K562 (cell line): ENCODE measurements around the gene NLRX1. TPM values are rescaled to one million over a fixed set of nuclear protein-coding genes. Genes with fewer than 3 reads are reported as not detected.

Source experiments
- ATAC-seq: fragments of 200-7000 bp; cut with Tn5 transposase; 3 replicates; pipeline ENCODE4 v1.9.1; 2020; ENCODE audit warnings: moderate library complexity
- BruUV-seq: library from RNA; stranded (reverse); fragments of 400-500 nt; replicated peaks from 2 replicates; lab custom pipeline; 2021; lab: Mats Ljungman, UMichigan
- CTCF ChIA-PET: fragments of 300-600 bp; formaldehyde crosslinking; extraction: SDS; loops from one replicate; lab custom pipeline; 2021; ENCODE audit warnings: low intra/inter-chr PET ratio; lab: Yijun Ruan, JAX
- POLR2A ChIA-PET: fragments of 300-600, 350-650 bp; sonication (Branson Sonifier 250); formaldehyde crosslinking; extraction: SDS; loops from one replicate; lab custom pipeline; 2021; ENCODE audit warnings: antibody characterized with exemption, inconsistent platforms; lab: Yijun Ruan, JAX
- DNase-seq, 4 experiments: peaks; one replicate each; pipeline versions ENCODE4 v3.0.0 to v3.0.0-alpha.2; 2011 to 2018; ENCODE audit warnings: low spot score in 3 of 4, mixed read lengths in 3 of 4; ENCODE audit errors: extremely low read depth in 1 of 4
- FAIRE-seq: peaks from 2 replicates; lab custom pipeline; 2011; peaks lifted over from hg19 to GRCh38; lab: Jason Lieb, UNC
- H2AFZ ChIP-seq: 2 replicates; pipeline ENCODE4 v1.6.0; 2011; ENCODE audit warnings: low read depth, low read length, control low read depth, inconsistent platforms
- H3K27ac ChIP-seq: fragments of 200-600 bp; 3 replicates; pipeline ENCODE4 v1.8.0; 2011; ENCODE audit warnings: low read depth, mild to moderate bottlenecking, control low read depth, inconsistent platforms, low read length, moderate library complexity, mixed read lengths; ENCODE audit errors: extremely low read depth
- H3K27me3 ChIP-seq, 2 experiments: fragments of 300-600 bp in 1 of 2; 2 replicates in 1 of 2; 3 replicates in 1 of 2; pipeline versions ENCODE4 v1.6.0 to v1.8.0; 2011; ENCODE audit warnings: inconsistent platforms in 2 of 2, low read length in 2 of 2, mild to moderate bottlenecking in 1 of 2, mixed read lengths in 1 of 2, moderate library complexity in 1 of 2; ENCODE audit not compliant: control insufficient read depth in 2 of 2, insufficient read depth in 2 of 2
- H3K36me3 ChIP-seq: fragments of 300-600 bp; 3 replicates; pipeline ENCODE4 v1.8.0; 2011; ENCODE audit warnings: mild to moderate bottlenecking, low read length, inconsistent platforms; ENCODE audit not compliant: control insufficient read depth, insufficient read depth
- H3K4me1 ChIP-seq, 2 experiments: fragments of 200-600 bp in 1 of 2; replicated peaks in 1 of 2; 2 replicates in 1 of 2; 3 replicates in 1 of 2; pipeline versions ENCODE4 v1.5.1 to v1.8.0; 2011; ENCODE audit warnings: inconsistent platforms in 2 of 2, low read length in 2 of 2, mild to moderate bottlenecking in 1 of 2, mixed read lengths in 1 of 2, moderate library complexity in 1 of 2; ENCODE audit not compliant: control insufficient read depth in 2 of 2, insufficient read depth in 2 of 2
- H3K4me2 ChIP-seq: 2 replicates; pipeline ENCODE4 v1.6.1; 2011; ENCODE audit warnings: low read length, control low read depth, inconsistent platforms, mixed read lengths; ENCODE audit not compliant: insufficient read depth
- H3K4me3 ChIP-seq: fragments of 200-600 bp; sonication (generic), shearing (Covaris generic); 2 replicates; pipeline ENCODE4 v1.5.1; 2016; ENCODE audit warnings: control low read depth, inconsistent platforms
- H3K79me2 ChIP-seq: fragments of 200-600 bp; 3 replicates; pipeline ENCODE4 v1.8.0; 2011; ENCODE audit warnings: low read length, inconsistent platforms; ENCODE audit not compliant: control insufficient read depth, insufficient read depth
- H3K9ac ChIP-seq, 2 experiments: 2 replicates each; pipeline versions ENCODE4 v1.6.0 to v1.6.1; 2011; ENCODE audit warnings: low read depth in 2 of 2, low read length in 2 of 2, control low read depth in 1 of 2, inconsistent platforms in 1 of 2, mild to moderate bottlenecking in 1 of 2, mixed read lengths in 1 of 2; ENCODE audit not compliant: insufficient read depth in 1 of 2
- H3K9me1 ChIP-seq: one replicate; pipeline ENCODE4 v1.6.0; 2011; ENCODE audit warnings: inconsistent platforms, mild to moderate bottlenecking, low read length, moderate library complexity; ENCODE audit not compliant: control insufficient read depth, insufficient read depth
- H3K9me3 ChIP-seq: replicated peaks from 2 replicates; pipeline ENCODE4 v1.5.1; 2011; ENCODE audit warnings: low read depth, low read length, inconsistent platforms; ENCODE audit not compliant: control insufficient read depth, insufficient read depth
- H4K20me1 ChIP-seq: replicated peaks from 2 replicates; pipeline ENCODE4 v1.6.1; 2011; ENCODE audit warnings: low read length, inconsistent platforms, mixed read lengths; ENCODE audit not compliant: control insufficient read depth, insufficient read depth
- CXXC5 ChIP-seq: fragments of 250-450 bp; sonication (Bioruptor Pico); IDR thresholded peaks from 2 replicates; pipeline ENCODE4 v1.8.0; 2022; ENCODE audit warnings: inconsistent platforms, mild to moderate bottlenecking, moderate library complexity
- FOXK2 ChIP-seq, 2 experiments: fragments of 450-650 bp; IDR thresholded peaks in 1 of 2; conservative IDR thresholded peaks in 1 of 2; 2 replicates each; pipeline ENCODE4 v1.6.1; 2016; ENCODE audit warnings: low read depth in 2 of 2, mild to moderate bottlenecking in 1 of 2
- HMGN3 ChIP-seq: IDR thresholded peaks from 2 replicates; pipeline ENCODE4 v1.6.1; 2011; ENCODE audit warnings: borderline replicate concordance, low read depth, mild to moderate bottlenecking, mixed read lengths, low read length; ENCODE audit not compliant: insufficient read length; ENCODE audit errors: extremely low read depth
- POLR2A ChIP-seq: fragments of 450-650 bp; conservative IDR thresholded peaks from 2 replicates; pipeline ENCODE4 v1.6.1; 2016
- XRCC5 ChIP-seq: fragments of 200-400 bp; formaldehyde crosslinking; IDR thresholded peaks from 2 replicates; pipeline ENCODE4 v1.6.1; 2017; ENCODE audit warnings: low read depth, mild to moderate bottlenecking, low read length
- YY1 ChIP-seq, 3 experiments: IDR thresholded peaks; 2 replicates each; pipeline ENCODE4 v1.6.1; 2011; ENCODE audit warnings: low read length in 2 of 3, mild to moderate bottlenecking in 2 of 3, moderate library complexity in 2 of 3, borderline replicate concordance in 1 of 3, control low read depth in 1 of 3, low read depth in 1 of 3; ENCODE audit not compliant: insufficient read depth in 3 of 3, insufficient replicate concordance in 2 of 3, control insufficient read depth in 1 of 3, insufficient read length in 1 of 3; ENCODE audit errors: extremely low read depth in 1 of 3
- ZNF124 ChIP-seq: sonication (generic); formaldehyde crosslinking; IDR thresholded peaks from 2 replicates; pipeline ENCODE4 v1.8.1; 2022; ENCODE audit warnings: missing genetic modification reagents
- ZNF384 ChIP-seq: IDR thresholded peaks from 2 replicates; pipeline ENCODE4 v1.6.1; 2012; ENCODE audit warnings: low read depth, low read length, improper control_type of control experiment
- ZSCAN29 ChIP-seq: fragments of 450-650 bp; IDR thresholded peaks from 2 replicates; pipeline ENCODE4 v1.6.1; 2017
- WGBS: fragments of 100-300 bp; shearing (Covaris generic); methylation state at CpG from one replicate; pipeline ENCODE4 v1.1.6; 2016; ENCODE audit warnings: low coverage, mixed read lengths; ENCODE audit not compliant: insufficient coverage; ENCODE audit errors: missing lambda C conversion rate; 5-methylcytosine and 5-hydroxymethylcytosine counted together
- in situ Hi-C: fragments of 300-500 bp; cut with MboI; formaldehyde crosslinking; loops from 4 replicates; pipeline ENCODE4 v1.15.0; 2018; ENCODE audit warnings: inconsistent platforms, mixed read lengths
- intact Hi-C: fragments of 100-400 bp; cut with micrococcal nuclease; formaldehyde crosslinking; loops from 2 replicates; pipeline ENCODE4 v1.14.2; 2022
- polyA plus RNA-seq, 8 experiments: library from polyadenylated mRNA; depleted of rRNA in 4 of 8; stranded (reverse) in 5 of 8; unstranded in 3 of 8; fragments of >200 nt; fragmentation: Nextera tagmentation in 2 of 8; fragmentation: Illumina TruSeq in 1 of 8; extraction: Ambion mirVana in 2 of 8; extraction: Trizol in 1 of 8; gene quantifications; 2 replicates each; pipeline versions ENCODE4 v1.2.1 to v1.2.3, GENCODE V29; 2011 to 2014; ENCODE audit warnings: inconsistent platforms in 1 of 8, missing spikeins in 1 of 8
- total RNA-seq, 7 experiments: library from RNA; depleted of rRNA in 6 of 7; stranded (reverse); fragments of >200 nt in 6 of 7; fragmentation: Illumina TruSeq in 2 of 7; extraction: Trizol in 2 of 7; gene quantifications; 2 replicates each; pipeline versions ENCODE4 v1.2.1 to v1.2.3, GENCODE V29; 2011 to 2021; ENCODE audit warnings: low replicate concordance in 1 of 7
- TF ChIP-seq, protein P1 (sequence below): fragments of 250-450 bp; sonication (Bioruptor Pico); IDR thresholded peaks from 2 replicates; pipeline ENCODE4 v1.4.0; 2020; ENCODE audit warnings: mild to moderate bottlenecking

NLRX1 gene
- total and polyA plus RNA-seq, 9 of the 15 experiments (the other 6 are each of a cell fraction or from before 2014, with no cell fraction given) = 0.04 to 2.3 (median 0.69) TPM

DNA sequence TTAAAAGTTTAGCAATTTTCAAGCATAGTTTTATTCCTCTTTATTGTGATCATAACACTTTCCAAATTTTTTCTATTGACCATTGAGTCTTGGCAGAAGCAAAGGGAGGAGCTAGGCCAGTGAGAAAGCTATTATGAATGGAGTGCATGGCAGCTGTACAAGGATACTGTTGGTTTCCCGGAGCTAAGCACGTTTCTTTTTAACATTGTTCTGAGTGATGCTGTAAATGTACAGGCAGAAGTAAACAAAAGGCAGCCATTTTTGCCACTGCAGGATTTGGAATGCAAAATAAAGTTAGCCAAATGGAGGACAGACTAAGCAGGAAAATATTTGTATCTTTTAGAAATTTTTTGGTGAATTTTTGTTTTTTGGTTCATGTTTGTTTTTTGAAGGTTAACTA lies 53.8 kb downstream of the NLRX1 start:
- H4K20me1 ChIP-seq = 0 out of 2 replicates have a peak, but pooled peaks cover 3% of the 10 kb centered on the region
- H3K4me1 ChIP-seq = 0 out of 5 replicates have a peak, but pooled peaks cover 0 to 3% of the 10 kb centered on the region in 2 experiments
- no peaks in the 10 kb centered on the region for H3K36me3 ChIP-seq
- no peaks in the 10 kb centered on the region for H3K9me1 ChIP-seq
- H3K9me3 ChIP-seq = no peaks in the 10 kb centered on the region
- POLR2A ChIA-PET = interaction anchor here (1.2 to 1.8 kb wide), 5 partner anchors 9 to 28 kb away, joined by 3 to 9 read pairs (median 6); no protein-coding TSS in a partner anchor
- no peak for TF ChIP-seq POLR2A
- peak in 1 of 3 experiments; percentile 57 for TF ChIP-seq YY1 (IDR thresholded peaks at IDR 0.05; ENCODE audit: borderline replicate concordance in 1 of 3, control insufficient read depth in 1 of 3, extremely low read depth in 1 of 3, insufficient read depth in 3 of 3, insufficient read length in 1 of 3, insufficient replicate concordance in 2 of 3, low read depth in 1 of 3, low read length in 2 of 3)
- TF ChIP-seq FOXK2 (conservative IDR thresholded peaks at IDR 0.05 in 1 of 2, IDR thresholded peaks at IDR 0.05 in 1 of 2; ENCODE audit: low read depth in 2 of 2) = no peak
- no peak for TF ChIP-seq XRCC5
- BruUV-seq = no TSS peak
- DNase-seq (no peak), ATAC-seq (peak; percentile 41; the same call in 1 of the 3 replicates), FAIRE-seq (no peak)
- no peak overlapping the region for H3K4me2 ChIP-seq
- no peak overlapping the region for H3K4me3 ChIP-seq
- intact Hi-C loops = no loop called here
- H3K79me2 ChIP-seq = peaks cover 37% of the 10 kb centered on the region
- no peaks in the 10 kb centered on the region for H3K27me3 ChIP-seq
- H3K9ac ChIP-seq = no peak overlapping the region
- CTCF ChIA-PET = interaction anchor here (0.7 kb wide), 1 partner anchor 118 kb away, joined by 4 read pairs; no protein-coding TSS in a partner anchor
- H2AFZ ChIP-seq = no peak overlapping the region
- no peak overlapping the region for H3K27ac ChIP-seq
- in situ Hi-C loops = no loop called here
- WGBS = 26% methylated on average over 2 of the region's 2 CpGs

DNA sequence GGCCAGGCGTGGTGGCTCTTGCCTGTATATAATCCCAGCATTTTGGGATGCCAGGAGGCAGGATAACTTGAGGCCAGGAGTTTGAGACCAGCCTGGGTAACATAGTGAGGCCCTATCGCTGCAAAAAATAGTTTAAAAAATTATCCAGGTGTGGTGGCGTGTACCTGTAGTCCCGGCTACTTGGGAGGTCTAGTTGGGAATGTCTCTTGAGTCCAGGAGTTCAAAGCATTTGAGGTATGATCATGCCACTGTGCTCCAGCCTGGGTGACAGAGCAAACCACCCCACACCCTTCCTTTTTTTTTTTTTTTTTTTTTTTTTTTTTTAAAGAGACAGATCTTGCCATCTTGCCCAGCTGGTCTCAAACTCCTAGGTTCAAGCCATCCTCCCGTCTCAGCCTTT lies 54.4 kb downstream of the NLRX1 start:
- peak; percentile 44; the same call in 1 of the 2 replicates for TF ChIP-seq ZNF384
- no peak for TF ChIP-seq HMGN3
- TF ChIP-seq ZSCAN29 = no peak
- TF ChIP-seq, protein P1, sequence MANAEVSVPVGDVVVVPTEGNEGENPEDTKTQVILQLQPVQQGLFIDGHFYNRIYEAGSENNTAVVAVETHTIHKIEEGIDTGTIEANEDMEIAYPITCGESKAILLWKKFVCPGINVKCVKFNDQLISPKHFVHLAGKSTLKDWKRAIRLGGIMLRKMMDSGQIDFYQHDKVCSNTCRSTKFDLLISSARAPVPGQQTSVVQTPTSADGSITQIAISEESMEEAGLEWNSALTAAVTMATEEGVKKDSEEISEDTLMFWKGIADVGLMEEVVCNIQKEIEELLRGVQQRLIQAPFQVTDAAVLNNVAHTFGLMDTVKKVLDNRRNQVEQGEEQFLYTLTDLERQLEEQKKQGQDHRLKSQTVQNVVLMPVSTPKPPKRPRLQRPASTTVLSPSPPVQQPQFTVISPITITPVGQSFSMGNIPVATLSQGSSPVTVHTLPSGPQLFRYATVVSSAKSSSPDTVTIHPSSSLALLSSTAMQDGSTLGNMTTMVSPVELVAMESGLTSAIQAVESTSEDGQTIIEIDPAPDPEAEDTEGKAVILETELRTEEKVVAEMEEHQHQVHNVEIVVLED (CRISPR knock-in tag) = no peak
- no peak for TF ChIP-seq ZNF124 (CRISPR knock-in tag)
- no peak for TF ChIP-seq CXXC5 (CRISPR knock-in tag)
- Histone ChIP-seq H3K9me1 (no peaks in the 10 kb centered on the region), H3K9me3 (no peaks in the 10 kb centered on the region), H3K27me3 (no peaks in the 10 kb centered on the region), H3K79me2 (peaks cover 31% of the 10 kb centered on the region), H3K27ac (no peak overlapping the region), H2AFZ (no peak overlapping the region), H3K9ac (no peak overlapping the region), H3K4me2 (no peak overlapping the region), H3K4me1 (0 out of 5 replicates have a peak, but pooled peaks cover 0 to 3% of the 10 kb centered on the region in 2 experiments), H4K20me1 (no peaks in the 10 kb centered on the region), H3K36me3 (no peaks in the 10 kb centered on the region), H3K4me3 (no peak overlapping the region)
- DNase-seq (no peak), ATAC-seq (no peak), FAIRE-seq (no peak)
- in situ Hi-C loops (no loop called here), intact Hi-C loops (no loop called here)
- ChIA-PET POLR2A (interaction anchor here (1.3 to 1.8 kb wide), 3 partner anchors 12 to 27 kb away, joined by 3 to 7 read pairs (median 6); no protein-coding TSS in a partner anchor), CTCF (no interaction called here)
- no TSS peak for BruUV-seq
- WGBS = 95% methylated on average over 5 of the region's 5 CpGs
